NCI-H128 (cell line): Measurements from ENCODE around the gene CHD2.

ENCODE experiments used
- DNase-seq: peaks from one replicate; lab custom pipeline; 2025; ENCODE audit not compliant: unreplicated experiment; lab: John Stamatoyannopoulos, UW

CHD2 gene

DNA sequence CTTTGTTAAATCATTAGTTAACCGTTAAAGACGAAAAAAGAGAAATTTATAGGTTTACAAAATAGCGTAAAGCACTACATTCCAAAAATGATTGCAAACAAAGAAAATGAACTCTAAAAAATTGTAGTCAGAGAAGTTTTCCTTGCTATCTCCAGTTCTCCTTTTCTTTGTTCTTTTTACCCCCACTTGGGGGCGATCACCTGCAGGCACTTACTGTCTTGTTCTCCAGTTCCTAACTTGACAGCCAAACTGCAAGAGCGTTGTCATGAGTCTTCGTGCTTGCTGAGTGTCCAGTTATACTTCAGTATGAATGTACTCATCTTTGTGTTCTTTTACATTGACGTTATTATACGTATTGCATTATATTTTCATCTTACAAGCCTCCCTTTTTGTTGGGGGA, 54.5 kb downstream of the CHD2 start:
- no peak for DNase-seq

DNA sequence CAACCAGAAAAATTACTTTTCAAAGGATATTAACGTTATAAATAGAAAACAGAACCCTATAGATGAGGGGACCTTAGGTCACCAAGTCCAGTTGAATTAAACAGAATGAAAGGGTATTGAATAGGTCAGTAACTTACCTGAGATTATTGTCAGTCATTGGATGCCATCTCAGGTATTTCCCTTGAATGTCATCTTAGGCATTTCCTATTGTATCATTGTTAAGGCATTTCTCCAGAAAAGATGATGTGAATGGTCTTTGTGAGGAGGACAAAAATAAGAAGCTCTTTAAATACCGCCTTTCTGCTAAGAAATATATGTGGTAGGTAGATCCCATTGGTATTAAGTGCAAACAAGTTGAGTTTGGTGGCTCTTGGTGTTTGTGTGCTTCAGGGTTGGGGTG, 55.6 kb downstream of the CHD2 start:
- no peak for DNase-seq

DNA sequence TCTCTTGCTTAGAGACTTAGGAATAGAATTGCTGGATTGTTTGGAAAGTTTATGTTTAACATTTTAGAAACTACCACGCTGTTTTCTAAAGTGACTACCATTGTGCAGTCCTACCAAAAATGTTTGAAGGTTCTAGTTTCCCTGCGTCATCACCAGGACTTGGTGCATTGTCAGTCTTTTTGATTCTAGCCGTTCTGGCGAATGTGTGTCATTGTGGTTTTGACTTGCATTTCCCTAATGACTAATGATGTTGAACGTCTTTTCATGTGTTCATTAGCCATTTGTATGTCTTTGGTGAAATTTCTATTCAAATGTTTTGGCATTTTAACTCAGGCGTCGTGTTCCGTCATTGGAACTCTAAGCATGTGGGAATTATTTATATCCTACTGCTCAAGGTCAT, 58.0 kb downstream of the CHD2 start:
- no peak for DNase-seq

DNA sequence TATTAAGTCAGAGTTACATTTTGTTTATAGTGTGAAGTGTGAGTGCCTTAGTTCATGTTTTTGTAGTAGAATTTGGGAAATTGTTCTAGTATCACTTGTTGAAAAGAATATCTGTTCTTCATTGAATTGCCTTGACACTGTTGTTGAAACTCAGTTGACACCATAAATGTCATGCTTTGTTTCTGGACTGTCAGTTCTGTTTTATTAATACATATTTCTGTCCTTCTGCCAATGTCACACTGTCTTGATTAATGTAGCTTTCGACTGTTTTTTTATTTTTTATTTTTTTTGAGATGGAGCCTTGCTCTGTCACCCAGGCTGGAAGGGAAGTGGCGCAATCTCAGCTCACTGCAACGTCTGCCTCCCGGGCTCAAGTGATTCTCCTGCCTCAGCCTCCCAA, 59.1 kb downstream of the CHD2 start:
- no peak for DNase-seq

DNA sequence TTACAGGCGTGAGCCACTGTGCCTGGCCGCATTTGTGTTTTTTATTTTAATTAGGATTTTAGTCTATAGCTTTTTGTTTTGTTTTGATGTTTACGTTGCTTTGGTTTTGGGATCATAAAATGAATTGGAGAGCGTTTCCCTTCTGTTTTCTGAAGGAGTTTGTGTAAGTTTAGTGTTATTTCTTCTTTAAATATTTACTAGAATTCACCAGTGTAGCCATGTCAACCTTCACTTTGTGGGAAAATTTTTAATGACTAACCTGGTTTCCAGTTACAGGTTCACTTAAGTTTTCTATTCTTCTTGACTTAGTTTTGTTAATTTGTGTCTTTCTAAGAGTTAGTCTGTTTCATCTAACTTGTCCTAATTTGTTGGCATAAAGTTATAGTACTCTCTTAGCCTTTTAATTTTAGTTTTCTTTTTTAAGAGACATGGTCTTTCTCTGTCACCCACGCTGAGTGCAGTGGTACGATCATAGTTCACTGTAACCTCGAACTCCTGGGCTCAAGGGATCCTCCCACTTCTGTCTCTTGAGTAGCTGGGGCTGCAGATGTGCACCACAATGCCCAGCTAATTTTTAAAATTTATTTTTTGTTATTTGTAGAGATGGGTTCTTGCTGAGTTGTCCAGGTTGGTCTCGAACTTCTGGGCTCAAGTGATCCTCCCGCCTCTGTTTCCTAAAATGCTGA, 61.0 kb downstream of the CHD2 start:
- no peak for DNase-seq

DNA sequence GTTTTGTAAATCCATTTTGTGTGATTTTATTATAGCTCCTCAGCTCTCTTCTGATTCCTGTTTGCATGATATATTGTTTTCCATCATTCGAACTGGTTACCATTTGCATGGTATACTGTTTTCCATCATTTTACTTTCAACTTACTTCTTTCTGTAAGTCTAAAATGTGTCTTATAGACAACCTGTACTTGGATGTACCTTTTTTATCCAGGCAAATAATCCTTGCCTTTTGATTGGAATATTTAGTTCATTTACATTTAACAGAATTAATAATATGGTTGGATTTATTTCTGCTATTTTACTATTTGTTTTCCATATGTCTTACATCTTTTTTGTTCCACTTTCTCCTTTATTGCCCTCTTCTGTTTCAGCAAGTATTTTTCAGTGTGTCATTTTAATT, 62.8 kb downstream of the CHD2 start:
- DNase-seq, result no peak

DNA sequence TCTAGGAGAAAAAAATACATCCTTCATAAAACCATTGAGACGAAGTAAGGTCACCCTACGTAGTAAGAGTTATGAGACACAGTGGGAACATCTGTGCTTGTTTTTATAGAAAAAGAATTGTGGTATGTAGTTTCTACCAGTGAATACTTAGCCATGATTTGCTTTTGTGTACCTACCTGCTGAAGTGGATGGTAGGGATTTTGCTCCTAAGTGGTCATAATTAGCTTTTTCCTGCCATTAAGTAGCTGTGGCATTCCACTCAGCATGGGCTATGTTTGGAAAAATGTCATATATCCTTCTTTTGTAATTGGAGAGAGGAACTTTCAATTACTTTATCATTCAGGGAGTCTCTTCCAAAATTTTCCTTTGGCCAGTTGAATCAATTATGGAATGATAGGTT, 63.7 kb downstream of the CHD2 start:
- DNase-seq, result no peak

DNA sequence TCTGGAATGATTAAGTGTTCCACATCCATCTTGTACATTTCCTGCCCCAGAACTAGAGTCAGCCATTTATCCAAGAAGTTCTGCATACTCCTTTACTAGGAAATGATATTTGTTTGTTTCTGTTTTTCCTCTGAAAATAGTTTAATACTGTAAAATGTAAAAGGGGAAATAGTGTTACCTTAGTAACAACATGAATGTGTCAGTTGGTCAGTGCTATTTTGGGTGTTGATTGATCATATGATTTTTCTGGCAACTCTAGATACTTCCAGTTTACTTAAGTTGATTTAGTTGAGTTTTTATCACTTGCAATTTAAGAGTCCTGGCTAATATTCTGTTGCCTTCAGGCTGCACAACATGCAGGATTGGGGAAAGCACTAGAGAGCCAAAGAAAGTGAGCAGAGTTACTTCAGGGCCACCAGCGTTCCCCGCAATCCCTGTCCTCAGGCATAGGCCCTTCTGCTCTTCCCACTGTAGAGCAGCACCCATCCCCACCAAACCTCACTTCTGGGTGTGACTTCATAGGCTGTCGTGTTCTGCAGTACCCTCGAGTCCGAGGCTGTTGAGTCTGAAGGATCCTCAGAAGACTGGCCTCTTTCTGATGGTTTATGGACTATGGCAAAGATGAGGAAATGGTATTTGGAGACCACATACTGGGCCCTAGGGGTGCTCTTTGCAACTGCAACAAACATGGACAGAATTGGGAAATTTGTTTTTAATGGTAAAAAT, 69.0 kb downstream of the CHD2 start:
- DNase-seq, result no peak

DNA sequence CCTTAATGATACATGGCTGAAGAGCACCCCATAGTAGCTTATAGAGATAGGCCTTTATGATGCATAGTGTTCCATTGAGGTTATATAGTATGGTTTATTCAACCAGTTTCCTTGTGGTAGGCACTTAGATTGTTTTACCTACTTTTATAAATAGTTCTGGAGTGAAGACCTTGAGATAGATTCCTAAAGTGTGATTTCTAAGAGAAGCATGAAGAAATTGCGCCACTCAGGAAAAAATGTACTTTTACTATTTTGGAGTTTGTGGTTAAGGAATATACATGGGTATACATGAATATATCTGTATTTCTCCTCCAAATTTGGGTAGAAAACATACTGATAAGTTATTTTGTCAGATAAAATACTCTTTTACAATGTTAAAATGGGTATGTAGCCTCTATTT, 70.5 kb downstream of the CHD2 start:
- no peak for DNase-seq

DNA sequence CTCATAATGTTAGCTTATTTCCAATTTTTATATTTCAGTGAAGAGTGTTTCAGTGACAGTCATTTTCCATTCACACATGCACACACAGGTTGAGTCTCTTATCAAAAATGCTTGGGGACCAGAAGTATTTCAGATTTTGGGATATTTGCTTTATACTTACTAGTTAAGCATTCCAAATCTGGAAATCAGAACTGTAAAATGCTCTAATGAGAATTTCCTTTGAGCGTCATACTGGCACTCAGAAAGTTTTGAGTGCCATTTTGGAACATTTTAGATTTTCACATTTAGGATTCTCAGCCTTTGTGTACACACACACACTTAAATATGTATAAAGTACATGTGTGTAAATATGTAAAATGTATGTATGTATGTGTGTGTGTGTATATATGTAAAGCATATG, 71.0 kb downstream of the CHD2 start:
- no peak for DNase-seq

DNA sequence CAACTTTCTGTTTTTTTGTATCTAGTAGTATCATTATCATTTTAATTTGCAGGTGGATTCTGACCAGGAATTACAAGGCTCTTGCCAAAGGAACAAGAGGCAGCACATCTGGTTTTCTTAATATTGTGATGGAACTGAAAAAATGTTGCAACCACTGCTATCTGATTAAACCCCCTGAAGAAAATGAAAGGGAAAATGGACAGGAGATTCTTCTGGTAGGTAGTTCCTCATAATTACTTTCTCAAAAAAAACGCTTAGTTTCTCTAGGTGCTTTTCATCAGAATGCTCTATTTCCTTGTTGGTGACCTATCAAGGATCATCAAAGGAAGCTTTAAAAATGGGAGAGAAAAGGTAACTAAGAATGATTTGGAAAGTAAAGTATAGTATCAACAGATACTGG, 71.6 kb downstream of the CHD2 start:
- DNase-seq, result no peak

DNA sequence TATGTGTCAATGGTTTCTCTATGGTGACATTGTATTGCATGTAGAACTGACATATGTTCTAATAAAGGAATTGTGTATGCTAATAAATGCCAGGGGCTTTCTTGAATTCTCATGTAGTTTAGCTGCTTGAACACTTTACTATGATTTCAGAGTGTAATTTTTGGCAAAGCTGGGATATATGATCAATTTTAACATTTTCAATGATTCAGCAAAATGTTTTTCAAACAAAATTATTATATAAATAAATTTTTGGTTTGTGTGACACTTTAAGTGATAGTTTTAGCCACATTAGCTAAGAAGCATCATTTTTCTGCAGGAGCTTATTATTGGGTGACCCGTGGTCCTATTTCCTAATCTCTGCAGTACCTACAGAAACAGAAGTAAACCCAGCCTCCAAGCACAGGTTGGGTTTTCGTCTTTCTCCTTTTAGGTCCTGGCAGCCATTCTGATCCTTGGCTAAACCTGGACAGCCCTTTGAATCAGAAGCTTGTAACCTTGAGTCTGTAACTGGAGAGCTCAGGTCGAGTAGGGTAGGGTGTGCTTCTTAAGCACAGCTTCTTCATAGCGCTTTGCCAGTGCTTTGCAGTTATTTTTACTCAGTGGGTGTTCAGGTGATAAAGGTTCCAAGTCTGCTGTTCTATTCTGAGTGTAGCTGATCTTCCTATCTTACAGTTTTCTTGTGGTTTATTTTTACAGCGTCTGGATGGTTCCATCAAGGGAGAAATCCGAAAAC, 74.2 kb downstream of the CHD2 start:
- no peak for DNase-seq

DNA sequence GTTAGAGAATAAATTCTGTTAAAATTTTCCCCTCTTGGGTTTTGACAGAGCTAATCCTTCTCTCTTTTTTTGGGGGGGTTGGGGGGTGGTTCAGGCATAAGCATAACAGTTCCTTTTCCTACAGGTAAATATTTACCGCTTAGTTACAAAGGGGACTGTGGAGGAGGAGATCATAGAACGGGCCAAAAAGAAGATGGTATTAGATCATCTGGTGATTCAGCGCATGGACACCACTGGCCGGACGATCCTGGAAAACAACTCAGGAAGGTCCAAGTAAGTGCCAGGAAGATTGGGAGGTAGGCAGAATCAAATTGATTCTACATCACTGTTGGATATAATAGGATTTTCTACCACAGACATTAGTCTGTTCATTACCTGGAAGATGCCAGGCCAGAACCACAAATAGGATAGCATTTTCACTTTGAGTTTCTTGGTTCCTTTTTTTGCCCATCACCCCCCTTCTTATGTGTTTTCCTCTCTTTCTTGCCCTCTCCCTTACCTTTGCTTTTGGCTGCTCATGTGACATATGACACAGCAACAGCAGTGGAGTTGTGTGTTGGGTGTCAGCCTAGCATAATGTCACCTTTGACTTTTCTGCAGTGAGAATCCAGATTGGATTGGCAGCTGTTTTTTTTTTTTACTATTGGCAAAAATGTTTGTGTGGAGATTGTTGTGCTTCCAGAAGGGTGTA, 79.0 kb downstream of the CHD2 start:
- DNase-seq, result no peak

DNA sequence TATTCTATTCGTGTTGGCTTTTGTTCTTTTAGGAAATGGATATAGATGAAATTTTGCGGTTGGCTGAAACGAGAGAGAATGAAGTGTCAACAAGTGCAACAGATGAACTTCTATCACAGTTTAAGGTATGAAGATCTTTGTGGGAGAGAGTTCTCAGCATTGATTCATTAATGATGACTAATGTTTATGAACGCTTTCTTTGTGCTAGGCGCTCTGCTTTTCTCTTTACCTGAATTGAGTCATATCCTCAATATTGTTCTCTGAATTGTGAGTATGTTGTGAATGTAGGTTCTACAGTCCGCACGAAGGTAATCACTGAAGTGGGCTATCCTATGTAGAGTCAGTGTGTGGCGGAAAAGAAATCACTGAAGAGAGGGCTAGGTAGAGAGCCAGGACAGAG, 81.2 kb downstream of the CHD2 start:
- no peak for DNase-seq

DNA sequence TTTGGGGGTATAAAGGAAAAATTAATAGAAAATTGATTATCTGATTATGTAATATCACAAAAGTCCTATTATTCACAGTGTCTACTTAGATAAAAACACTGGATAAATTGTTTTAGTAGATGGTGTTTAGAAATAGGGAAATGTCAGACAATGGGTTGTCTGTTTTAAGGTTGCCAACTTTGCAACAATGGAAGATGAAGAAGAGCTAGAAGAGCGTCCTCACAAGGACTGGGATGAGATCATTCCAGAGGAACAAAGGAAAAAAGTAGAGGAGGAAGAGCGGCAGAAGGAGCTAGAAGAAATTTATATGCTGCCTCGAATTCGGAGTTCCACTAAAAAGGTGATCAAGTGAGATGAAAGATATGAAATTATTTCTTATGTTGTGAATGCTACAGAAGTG, 84.0 kb downstream of the CHD2 start:
- DNase-seq, result no peak

DNA sequence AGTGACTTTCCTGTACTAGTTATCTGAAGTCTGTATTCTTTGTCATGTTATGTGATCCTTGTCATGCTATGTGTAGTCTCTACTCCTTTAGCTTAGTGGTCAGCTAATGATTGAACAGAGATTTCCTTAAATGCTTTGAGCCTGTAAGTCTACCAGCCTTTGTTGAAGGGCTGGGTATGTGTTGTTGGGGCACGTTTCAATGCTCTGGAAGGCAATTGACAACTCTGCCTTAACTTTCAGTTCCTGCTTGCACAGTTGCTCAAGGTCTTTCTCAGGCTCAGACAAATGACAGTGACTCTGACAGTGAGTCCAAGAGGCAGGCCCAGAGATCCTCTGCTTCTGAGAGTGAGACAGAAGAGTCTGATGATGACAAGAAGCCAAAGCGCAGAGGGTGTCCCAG, 89.3 kb downstream of the CHD2 start:
- DNase-seq, result no peak

DNA sequence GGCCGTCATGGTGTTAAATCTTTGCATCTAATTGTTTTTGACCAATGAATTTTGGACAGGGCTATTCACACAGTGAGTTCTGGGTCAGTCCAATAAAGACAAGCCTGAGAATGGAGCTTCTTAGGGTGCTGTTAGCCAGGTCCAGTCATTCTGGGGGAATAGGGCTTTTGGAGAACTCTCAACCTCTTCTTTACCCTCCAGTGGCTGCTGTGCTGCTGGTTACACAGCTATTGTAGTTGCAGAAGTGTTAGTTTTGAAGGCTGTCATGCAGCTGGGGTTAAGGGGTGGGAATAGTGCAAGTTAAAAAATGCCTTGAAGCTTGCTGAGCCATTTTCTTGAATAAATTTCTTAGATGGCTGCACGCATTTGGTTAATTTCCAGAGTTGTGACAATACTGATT, 89.9 kb downstream of the CHD2 start:
- DNase-seq, result no peak

DNA sequence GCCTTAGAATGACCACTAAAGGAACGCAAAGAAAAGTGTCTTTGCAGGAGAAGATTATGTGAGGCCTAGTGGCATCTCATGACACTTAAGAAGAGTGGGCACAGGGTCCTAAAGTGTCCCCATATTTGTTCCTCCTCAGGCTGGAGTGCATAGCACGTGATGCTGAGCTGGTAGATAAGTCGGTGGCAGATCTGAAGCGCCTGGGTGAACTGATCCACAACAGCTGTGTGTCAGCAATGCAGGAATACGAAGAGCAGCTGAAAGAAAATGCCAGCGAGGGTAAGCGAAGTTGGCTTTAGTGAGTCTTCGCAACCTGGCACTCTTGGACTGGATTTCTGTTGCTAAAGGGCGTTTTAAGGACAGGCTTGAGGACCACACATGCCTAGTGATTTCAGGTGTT, 92.6 kb downstream of the CHD2 start:
- DNase-seq, result no peak

DNA sequence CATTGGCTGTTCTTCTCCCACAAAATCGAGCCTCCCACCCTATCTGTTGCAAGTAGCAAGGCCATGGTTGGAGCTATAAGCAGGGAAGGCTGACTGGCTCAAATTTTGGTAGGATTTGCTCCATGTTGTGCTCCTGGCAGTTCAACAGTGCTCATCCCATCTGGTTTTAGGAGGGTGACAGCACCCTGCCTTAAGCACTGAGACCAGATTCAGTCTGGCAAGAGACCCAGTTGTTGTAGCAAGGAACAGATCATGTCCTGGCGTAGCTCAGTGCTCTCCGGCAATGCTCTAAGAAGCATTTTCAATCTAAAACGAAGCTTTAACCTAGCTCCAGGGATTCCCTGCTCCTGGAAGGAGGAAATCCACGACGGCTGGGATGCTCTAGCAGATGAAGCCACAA, 97.7 kb downstream of the CHD2 start:
- no peak for DNase-seq

DNA sequence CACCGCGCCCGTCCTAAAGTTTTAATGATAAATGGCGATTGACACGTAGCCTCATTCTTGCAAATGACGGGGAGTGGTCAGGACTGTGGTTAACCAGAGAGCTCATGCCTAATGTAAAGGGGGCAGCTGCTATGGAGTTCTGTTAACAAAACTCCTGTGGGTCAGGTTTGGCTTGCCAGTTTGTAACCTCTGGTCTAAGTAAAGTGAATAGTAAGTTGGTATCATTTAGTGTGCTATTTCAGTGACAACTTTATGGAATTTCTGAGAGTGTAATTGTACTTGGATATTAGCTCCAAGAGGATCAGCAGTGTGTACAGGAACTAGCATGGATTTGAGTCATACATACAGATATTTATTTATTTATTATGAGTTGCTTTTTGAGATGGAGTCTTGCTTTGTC, 101.0 kb downstream of the CHD2 start:
- DNase-seq, result no peak

DNA sequence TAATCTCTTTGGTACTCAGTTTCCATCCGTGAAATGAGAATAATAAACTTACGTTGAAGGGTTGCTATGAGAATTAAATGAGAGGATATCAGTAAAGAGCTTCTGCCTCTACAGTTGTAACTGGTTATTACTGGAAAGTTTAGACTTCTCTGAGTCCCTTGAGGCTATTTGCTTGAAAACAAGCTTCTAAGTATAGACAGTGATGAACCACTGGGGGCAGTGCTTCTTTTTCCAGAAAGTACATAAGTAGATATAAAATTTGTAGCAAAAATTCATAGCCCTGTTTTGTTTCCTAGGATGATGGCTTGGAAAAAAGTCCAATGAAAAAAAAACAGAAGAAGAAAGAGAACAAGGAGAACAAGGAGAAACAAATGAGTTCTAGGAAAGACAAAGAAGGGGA, 101.8 kb downstream of the CHD2 start:
- no peak for DNase-seq

DNA sequence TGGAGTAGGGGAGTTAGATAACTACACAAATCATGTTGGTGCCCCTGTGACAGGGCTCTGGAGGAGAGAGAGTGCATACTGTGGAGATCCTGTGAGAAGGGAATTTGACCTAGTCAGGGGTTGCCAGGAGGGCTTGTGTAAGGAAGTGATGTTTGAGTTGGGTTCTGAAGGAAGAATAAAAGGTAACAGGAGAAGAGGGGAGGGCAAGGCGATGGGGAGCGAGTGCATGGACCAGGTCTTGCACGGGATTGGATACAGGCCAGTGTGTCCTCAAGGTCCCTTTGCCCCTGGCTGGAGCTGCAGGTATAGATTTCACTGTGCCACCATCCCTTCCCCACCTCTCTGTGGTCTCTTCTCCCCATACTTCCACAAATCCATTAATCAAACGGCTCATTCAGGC, 105.0 kb downstream of the CHD2 start:
- DNase-seq, result no peak
